Trophoblast cell (in vitro differentiated cells and primary cell): ENCODE data around the gene DBR1.
A peak's percentile ranks its signal among the peaks of the same experiment; 100 is the strongest.
"Not testable (repeated sequence)": the region's sequence is repeated elsewhere in the genome, so short reads cannot be mapped to it uniquely, and the experiment has no call there.

Source experiments
- DNase-seq, 2 donors: peaks; one replicate each; pipeline ENCODE4 v3.0.0-alpha.2; 2016
- H2AFZ ChIP-seq: 2 replicates; pipeline ENCODE4 v1.6.1; 2013; ENCODE audit warnings: low read length, moderate library complexity, mild to moderate bottlenecking; ENCODE audit not compliant: insufficient read depth, poor library complexity
- H2AK5ac ChIP-seq: 2 replicates; pipeline ENCODE4 v1.6.1; 2013; ENCODE audit warnings: mild to moderate bottlenecking, low read length
- H2BK120ac ChIP-seq: 2 replicates; pipeline ENCODE4 v1.6.1; 2013; ENCODE audit warnings: low read length, mild to moderate bottlenecking, moderate library complexity; ENCODE audit not compliant: insufficient read depth, poor library complexity
- H2BK12ac ChIP-seq: 2 replicates; pipeline ENCODE4 v1.6.1; 2013; ENCODE audit warnings: mild to moderate bottlenecking, low read length, moderate library complexity
- H2BK5ac ChIP-seq: 2 replicates; pipeline ENCODE4 v1.6.1; 2013; ENCODE audit warnings: low read length, low read depth, moderate library complexity, mild to moderate bottlenecking; ENCODE audit not compliant: poor library complexity
- H3K14ac ChIP-seq: 2 replicates; pipeline ENCODE4 v1.6.1; 2013; ENCODE audit warnings: mild to moderate bottlenecking, low read length
- H3K18ac ChIP-seq: 2 replicates; pipeline ENCODE4 v1.6.1; 2013; ENCODE audit warnings: mild to moderate bottlenecking, low read length
- H3K23ac ChIP-seq: 2 replicates; pipeline ENCODE4 v1.6.1; 2013; ENCODE audit warnings: low read length
- H3K27ac ChIP-seq: 2 replicates; pipeline ENCODE4 v1.5.1; 2013; ENCODE audit warnings: low read depth, mild to moderate bottlenecking, inconsistent platforms, low read length, moderate library complexity
- H3K27me3 ChIP-seq: 2 replicates; pipeline ENCODE4 v1.6.1; 2013; ENCODE audit warnings: inconsistent platforms, mild to moderate bottlenecking, low read length, moderate library complexity; ENCODE audit not compliant: insufficient read depth
- H3K36me3 ChIP-seq, 2 experiments: 1 replicate in 1 of 2; 2 replicates in 1 of 2; pipeline ENCODE4 v1.6.1; 2013; ENCODE audit warnings: low read length in 2 of 2, mild to moderate bottlenecking in 2 of 2, moderate library complexity in 1 of 2; ENCODE audit not compliant: insufficient read depth in 2 of 2, control insufficient read depth in 1 of 2
- H3K4ac ChIP-seq: 2 replicates; pipeline ENCODE4 v1.6.1; 2013; ENCODE audit warnings: low read depth, mild to moderate bottlenecking, low read length, moderate library complexity
- H3K4me1 ChIP-seq, 2 experiments: 1 replicate in 1 of 2; 2 replicates in 1 of 2; pipeline ENCODE4 v1.6.1; 2013; ENCODE audit warnings: low read length in 2 of 2, mild to moderate bottlenecking in 2 of 2, moderate library complexity in 1 of 2; ENCODE audit not compliant: insufficient read depth in 2 of 2, control insufficient read depth in 1 of 2
- H3K4me2 ChIP-seq: 2 replicates; pipeline ENCODE4 v1.6.1; 2013; ENCODE audit warnings: inconsistent platforms, mild to moderate bottlenecking, low read length, moderate library complexity
- H3K4me3 ChIP-seq: 2 replicates; pipeline ENCODE4 v1.5.1; 2013; ENCODE audit warnings: mild to moderate bottlenecking, low read depth, low read length, inconsistent platforms
- H3K79me1 ChIP-seq: one replicate; pipeline ENCODE4 v1.6.1; 2013; ENCODE audit warnings: low read length
- H3K79me2 ChIP-seq: 2 replicates; pipeline ENCODE4 v1.6.1; 2013; ENCODE audit warnings: low read length, mild to moderate bottlenecking; ENCODE audit not compliant: control insufficient read depth, insufficient read depth, poor library complexity
- H3K9ac ChIP-seq: 2 replicates; pipeline ENCODE4 v1.6.1; 2013; ENCODE audit warnings: mild to moderate bottlenecking, low read length
- H3K9me3 ChIP-seq: 2 replicates; pipeline ENCODE4 v1.6.1; 2013; ENCODE audit warnings: low read depth, mild to moderate bottlenecking, control low read depth, inconsistent platforms, low read length; ENCODE audit not compliant: insufficient read depth
- H4K12ac ChIP-seq: 2 replicates; pipeline ENCODE4 v1.6.1; 2013; ENCODE audit warnings: low read depth, mild to moderate bottlenecking, low read length, moderate library complexity
- H4K8ac ChIP-seq: 2 replicates; pipeline ENCODE4 v1.6.1; 2013; ENCODE audit warnings: low read depth, mild to moderate bottlenecking, low read length, moderate library complexity
- H4K91ac ChIP-seq: one replicate; pipeline ENCODE4 v1.6.1; 2013; ENCODE audit warnings: low read depth, mild to moderate bottlenecking, low read length, moderate library complexity
- WGBS: extraction: QIAGEN DNeasy Blood & Tissue Kit; methylation state at CpG from one replicate; pipeline ENCODE4 v1.1.7; 2013; ENCODE audit warnings: missing lambda C conversion rate; ENCODE audit not compliant: insufficient read length, insufficient coverage; ENCODE audit errors: extremely low coverage; 5-methylcytosine and 5-hydroxymethylcytosine counted together

DBR1 gene

GRCh38 chr3:138154534-138154933 lies 20.2 kb downstream of the DBR1 start:
- Histone ChIP-seq H3K79me1 (no peaks in the 10 kb centered on the region), H3K9ac (no peak overlapping the region), H2AK5ac (no peak overlapping the region), H3K79me2 (no peaks in the 10 kb centered on the region), H3K36me3 (no peaks in the 10 kb centered on the region), H3K18ac (no peak overlapping the region), H2BK12ac (no peak overlapping the region), H2BK5ac (no peak overlapping the region), H3K4me2 (no peak overlapping the region), H3K4me1 (no peaks in the 10 kb centered on the region), H3K27me3 (no peaks in the 10 kb centered on the region), H2AFZ (no peak overlapping the region), H3K27ac (no peak overlapping the region), H4K91ac (no peak overlapping the region), H2BK120ac (no peak overlapping the region), H3K9me3 (no peaks in the 10 kb centered on the region), H3K4me3 (no peak overlapping the region), H3K23ac (no peak overlapping the region), H3K4ac (no peak overlapping the region), H4K8ac (no peak overlapping the region), H4K12ac (no peak overlapping the region), H3K14ac (no peak overlapping the region)
- DNase-seq, result no peak

- H2AK5ac ChIP-seq, result no peak overlapping the region
- H3K4ac ChIP-seq, result no peak overlapping the region
- no peak overlapping the region for H2BK120ac ChIP-seq
- H3K36me3 ChIP-seq, result no peaks in the 10 kb centered on the region
- no peaks in the 10 kb centered on the region for H3K27me3 ChIP-seq
- H2BK12ac ChIP-seq, result no peak overlapping the region
- no peak overlapping the region for H2AFZ ChIP-seq
- no peaks in the 10 kb centered on the region for H3K79me1 ChIP-seq
- no peak overlapping the region for H4K12ac ChIP-seq
- no peak overlapping the region for H4K8ac ChIP-seq
- H3K4me3 ChIP-seq, result no peak overlapping the region
- no CpG with 5 or more reads among the region's 4 CpGs for WGBS
- H3K27ac ChIP-seq, result no peak overlapping the region
- no peak overlapping the region for H4K91ac ChIP-seq
- H2BK5ac ChIP-seq, result no peak overlapping the region
- H3K4me2 ChIP-seq, result no peak overlapping the region
- no peaks in the 10 kb centered on the region for H3K4me1 ChIP-seq
- H3K18ac ChIP-seq, result no peak overlapping the region
- no peak for DNase-seq
- no peak overlapping the region for H3K14ac ChIP-seq
- no peaks in the 10 kb centered on the region for H3K79me2 ChIP-seq
- no peaks in the 10 kb centered on the region for H3K9me3 ChIP-seq
- H3K9ac ChIP-seq, result no peak overlapping the region
- no peak overlapping the region for H3K23ac ChIP-seq
Measured at GRCh38 chr3:138148503-138148902, 26.2 kb downstream of the DBR1 start.

GRCh38 chr3:138142181-138142580 lies 32.5 kb downstream of the DBR1 start:
- WGBS, result no CpG with 5 or more reads among the region's 3 CpGs
- H3K79me2 ChIP-seq, H2BK120ac ChIP-seq, H2AK5ac ChIP-seq, H4K8ac ChIP-seq, H3K9me3 ChIP-seq, H3K4me2 ChIP-seq, H3K4ac ChIP-seq, H2BK5ac ChIP-seq, H3K79me1 ChIP-seq, H3K9ac ChIP-seq, H2BK12ac ChIP-seq, H2AFZ ChIP-seq, H4K91ac ChIP-seq, DNase-seq, H4K12ac ChIP-seq, H3K23ac ChIP-seq, H3K4me1 ChIP-seq, H3K36me3 ChIP-seq, H3K27ac ChIP-seq, H3K4me3 ChIP-seq, H3K18ac ChIP-seq, H3K27me3 ChIP-seq, H3K14ac ChIP-seq: not testable (repeated sequence)

- Histone ChIP-seq H3K79me1 (peaks cover 3% of the 10 kb centered on the region), H3K9ac (no peak overlapping the region), H3K27me3 (no peaks in the 10 kb centered on the region), H3K14ac (no peak overlapping the region), H2BK120ac (no peak overlapping the region), H3K27ac (peak overlapping the region; percentile 66), H3K4ac (no peak overlapping the region), H3K23ac (no peak overlapping the region), H2AFZ (no peak overlapping the region), H2BK12ac (no peak overlapping the region), H3K4me1 (peaks cover 3 to 5% of the 10 kb centered on the region in 2 experiments), H3K79me2 (no peaks in the 10 kb centered on the region), H4K12ac (no peak overlapping the region), H4K91ac (no peak overlapping the region), H3K36me3 (no peaks in the 10 kb centered on the region), H3K18ac (no peak overlapping the region), H4K8ac (no peak overlapping the region), H3K9me3 (no peaks in the 10 kb centered on the region), H2BK5ac (no peak overlapping the region), H2AK5ac (no peak overlapping the region), H3K4me3 (no peak overlapping the region), H3K4me2 (peak overlapping the region; percentile 42)
- no peak for DNase-seq
Measured at GRCh38 chr3:138140940-138141339, 33.8 kb downstream of the DBR1 start.

- no CpG with 5 or more reads among the region's 2 CpGs for WGBS
- H3K36me3 ChIP-seq, result no peaks in the 10 kb centered on the region
Measured at GRCh38 chr3:138139691-138140090, 35.0 kb downstream of the DBR1 start.

More at GRCh38 chr3:138139691-138140090, 35.0 kb downstream of the DBR1 start:
- Histone ChIP-seq H3K4me1 (peaks cover 3 to 5% of the 10 kb centered on the region in 2 experiments), H3K18ac (no peak overlapping the region), H2AFZ (no peak overlapping the region), H4K91ac (no peak overlapping the region), H3K14ac (no peak overlapping the region), H3K4ac (no peak overlapping the region), H3K9ac (no peak overlapping the region), H3K79me2 (no peaks in the 10 kb centered on the region), H3K27me3 (no peaks in the 10 kb centered on the region), H2BK12ac (no peak overlapping the region), H3K4me2 (no peak overlapping the region), H2BK5ac (no peak overlapping the region), H4K8ac (no peak overlapping the region), H4K12ac (no peak overlapping the region), H3K9me3 (no peaks in the 10 kb centered on the region), H3K4me3 (no peak overlapping the region), H2AK5ac (no peak overlapping the region), H3K79me1 (peaks cover 3% of the 10 kb centered on the region), H3K27ac (no peak overlapping the region), H3K23ac (no peak overlapping the region), H2BK120ac (no peak overlapping the region)
- DNase-seq, result no peak
